ENCODE data around the gene SERPINB10.

SERPINB10 gene

GRCh38 chr18:63907664-63908063, at the start of gene SERPINB10:
Gene SERPINB10 (plus strand): TSS chr18:63907958. CDS start chr18:63915511, 7,553 bp downstream.
- TF ChIP-seq CTCF (conservative IDR thresholded peaks at IDR 0.05; ENCODE audit: low read depth, low read length): no peak
- no peak for DNase-seq (ENCODE audit: low read depth)
- no peak within 1 kb of the TSS for H3K4me3 ChIP-seq (ENCODE audit: low read depth, low read length)

- no peak overlapping the region for H3K4me3 ChIP-seq (ENCODE audit: low read depth, low read length)
- TF ChIP-seq CTCF (conservative IDR thresholded peaks at IDR 0.05; ENCODE audit: low read depth, low read length): no peak
- no peak for DNase-seq (ENCODE audit: low read depth)
These were observed 49.3 kb upstream of the SERPINB10 start for GRCh38 chr18:63858456-63858855.

GRCh38 chr18:63859781-63860475, 47.8 kb upstream of the SERPINB10 start:
- TF ChIP-seq CTCF (conservative IDR thresholded peaks at IDR 0.05; ENCODE audit: low read depth, low read length): no peak
- DNase-seq (ENCODE audit: low read depth): no peak

GRCh38 chr18:63860531-63860930, 47.2 kb upstream of the SERPINB10 start:
- no peak for TF ChIP-seq CTCF (conservative IDR thresholded peaks at IDR 0.05; ENCODE audit: low read depth, low read length)
- no peak for DNase-seq (ENCODE audit: low read depth)
- H3K4me3 ChIP-seq (ENCODE audit: low read depth, low read length): no peak overlapping the region

More at GRCh38 chr18:63859781-63860475, 47.8 kb upstream of the SERPINB10 start:
- H3K4me3 ChIP-seq (ENCODE audit: low read depth, low read length): no peak overlapping the region

- DNase-seq (ENCODE audit: low read depth): no peak
- TF ChIP-seq CTCF (conservative IDR thresholded peaks at IDR 0.05; ENCODE audit: low read depth, low read length): no peak
- H3K4me3 ChIP-seq (ENCODE audit: low read depth, low read length): no peak overlapping the region
These were observed 40.2 kb upstream of the SERPINB10 start for GRCh38 chr18:63867368-63868125.

- no peak overlapping the region for H3K4me3 ChIP-seq (ENCODE audit: low read depth, low read length)
- DNase-seq (ENCODE audit: low read depth): no peak
- TF ChIP-seq CTCF (conservative IDR thresholded peaks at IDR 0.05; ENCODE audit: low read depth, low read length): no peak
These were observed 39.2 kb upstream of the SERPINB10 start for GRCh38 chr18:63868546-63868945.

Measured in choroid plexus epithelial cell (primary cell).